ENCODE results near the gene MAJIN. TPM values are rescaled to one million over a fixed set of nuclear protein-coding genes. Genes with fewer than 3 reads are reported as not detected.
A peak's percentile ranks its signal among the peaks of the same experiment; 100 is the strongest.

The MAJIN gene
- total and polyA plus RNA-seq, 9 of the 15 experiments (the other 6 are each of a cell fraction or from before 2014, with no cell fraction given), result 0.17 to 0.83 (median 0.24) TPM; not detected in 2

GRCh38 chr11:64996710-64997380, 24.9 kb upstream of the MAJIN start, which contains the start of gene BATF2 (continued):
- TF ChIP-seq PHF8 (IDR thresholded peaks at IDR 0.05; ENCODE audit: borderline replicate concordance, low read length) (peak; percentile 63; the same call in 1 of the 2 replicates), ZNF24 (IDR thresholded peaks at IDR 0.05) (no peak), CHD2 (IDR thresholded peaks at IDR 0.05; ENCODE audit: low read depth, low read length) (no peak), PREB (CRISPR knock-in tag; IDR thresholded peaks at IDR 0.05) (no peak), DIDO1 (tag; IDR thresholded peaks at IDR 0.05; ENCODE audit: low read depth) (peak; percentile 61; the same call in 1 of the 2 replicates), ZNF232 (CRISPR knock-in tag; IDR thresholded peaks at IDR 0.05) (0 out of 2 replicates have a peak, but pooled peaks have one; percentile 51), LCOR (CRISPR knock-in tag; IDR thresholded peaks at IDR 0.05) (0 out of 2 replicates have a peak, but pooled peaks have one; percentile 29), MTA1 (IDR thresholded peaks at IDR 0.05; ENCODE audit: borderline replicate concordance) (peak; percentile 50; the same call in 1 of the 2 replicates), NR2C2 (CRISPR knock-in tag; IDR thresholded peaks at IDR 0.05) (no peak), NR2C2 (tag; IDR thresholded peaks at IDR 0.05) (peak; percentile 73), ZNF583 (CRISPR knock-in tag; IDR thresholded peaks at IDR 0.05) (no peak), ZNF668 (CRISPR knock-in tag; IDR thresholded peaks at IDR 0.05) (no peak), RHOXF2B (CRISPR knock-in tag; conservative IDR thresholded peaks at IDR 0.05) (no peak), DEAF1 (CRISPR knock-in tag; IDR thresholded peaks at IDR 0.05) (peak; percentile 81), POLR2A (conservative IDR thresholded peaks at IDR 0.05) (peak; percentile 62), MYC (IDR thresholded peaks at IDR 0.05; ENCODE audit: low read depth, low read length) (peak; percentile 76), MYC (CRISPR knock-in tag; IDR thresholded peaks at IDR 0.05; ENCODE audit: borderline replicate concordance, low read depth) (no peak), JUND (IDR thresholded peaks at IDR 0.05; ENCODE audit: borderline replicate concordance, low read depth, low read length) (no peak), JUND (tag; IDR thresholded peaks at IDR 0.05; ENCODE audit: borderline replicate concordance, low read depth, low read length) (peak; percentile 9; the same call in 2 of the 3 replicates), CCAR2 (IDR thresholded peaks at IDR 0.05; ENCODE audit: low read depth, low read length) (no peak), ETV5 (CRISPR knock-in tag; IDR thresholded peaks at IDR 0.05; ENCODE audit: low read depth) (0 out of 2 replicates have a peak, but pooled peaks have one; percentile 34), SMAD2 (IDR thresholded peaks at IDR 0.05; ENCODE audit: low read depth, low read length) (no peak), HDAC8 (tag; IDR thresholded peaks at IDR 0.05) (no peak), RUNX1 (IDR thresholded peaks at IDR 0.05; ENCODE audit: low read depth) (no peak), NR1H2 (CRISPR knock-in tag; IDR thresholded peaks at IDR 0.05) (no peak; the same call in 1 of the 2 replicates), NFXL1 (CRISPR knock-in tag; IDR thresholded peaks at IDR 0.05) (no peak), SRSF7 (optimal IDR thresholded peaks at IDR 0.05; ENCODE audit: low read depth, low read length) (no peak), MYBL2 (IDR thresholded peaks at IDR 0.05; ENCODE audit: low read depth) (no peak), MYBL2 (CRISPR knock-in tag; IDR thresholded peaks at IDR 0.05; ENCODE audit: borderline replicate concordance) (no peak), COPS2 (conservative IDR thresholded peaks at IDR 0.05) (no peak), FOXK2 (conservative IDR thresholded peaks at IDR 0.05 in 1 of 2, IDR thresholded peaks at IDR 0.05 in 1 of 2; ENCODE audit: low read depth in 2 of 2) (no peak; a peak in 1 of 4 replicates)

Data from K562 (cell line).